Coronary artery (tissue), 2 donors: ENCODE measurements around the gene IL11RA.
A peak's percentile ranks its signal among the peaks of the same experiment; 100 is the strongest.

Experiments
- DNase-seq: peaks from one replicate; pipeline ENCODE4 v3.0.0-alpha.2; 2017; ENCODE audit warnings: low spot score
- H3K27ac ChIP-seq, 2 donors: fragments of 200-600 bp; sonication (generic); one replicate each; pipeline ENCODE4 v1.5.1; 2016 to 2019
- H3K4me3 ChIP-seq: fragments of 200-600 bp; sonication (generic); 2 replicates; pipeline ENCODE4 v1.5.1; 2016; ENCODE audit warnings: mild to moderate bottlenecking, moderate library complexity
- TF ChIP-seq, protein P1 (sequence below): fragments of 200-600 bp; sonication (generic); IDR thresholded peaks from one replicate; pipeline ENCODE4 v1.5.1; 2019; ENCODE audit warnings: antibody characterized with exemption

The IL11RA gene

DNA sequence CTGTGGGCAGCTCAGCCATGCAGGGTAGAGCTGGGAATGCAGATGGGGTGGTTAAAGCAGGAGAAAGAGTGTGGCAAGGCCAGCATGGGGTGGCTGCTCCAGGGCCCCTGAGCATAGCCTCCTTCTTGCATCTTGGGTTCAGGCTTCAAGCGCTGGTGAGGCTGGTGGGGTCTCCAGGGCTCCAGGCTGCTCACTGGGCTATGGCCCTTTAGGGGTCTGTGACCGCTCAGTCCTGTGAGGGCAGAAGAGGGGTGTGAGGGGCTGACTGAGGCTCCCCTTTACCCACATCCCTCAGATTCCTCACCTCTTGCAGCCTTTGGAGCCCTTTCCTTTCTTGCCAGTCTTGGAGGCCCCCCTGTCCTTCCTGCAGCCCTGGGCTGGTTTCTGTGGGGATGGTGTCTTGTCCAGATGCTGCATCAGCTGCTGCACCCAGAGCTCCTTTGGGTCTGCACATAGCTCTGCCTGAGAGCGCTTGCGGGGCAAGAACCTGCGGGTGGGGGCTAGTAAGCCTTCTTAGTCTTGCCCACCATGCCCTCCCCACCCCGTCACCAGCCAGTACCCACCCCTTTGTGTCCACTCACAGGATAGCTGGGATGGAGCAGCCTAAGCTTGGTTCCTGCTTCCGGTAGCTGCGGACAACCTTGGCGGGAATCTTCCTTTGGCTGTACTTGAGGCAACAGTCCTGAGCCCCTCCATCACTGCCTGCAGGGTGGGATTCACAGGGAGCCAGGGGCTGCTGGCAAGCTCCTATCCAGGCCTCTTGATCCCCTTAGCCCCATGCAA lies 57.4 kb downstream of the IL11RA start:
- DNase-seq: no peak
- TF ChIP-seq, protein P1, sequence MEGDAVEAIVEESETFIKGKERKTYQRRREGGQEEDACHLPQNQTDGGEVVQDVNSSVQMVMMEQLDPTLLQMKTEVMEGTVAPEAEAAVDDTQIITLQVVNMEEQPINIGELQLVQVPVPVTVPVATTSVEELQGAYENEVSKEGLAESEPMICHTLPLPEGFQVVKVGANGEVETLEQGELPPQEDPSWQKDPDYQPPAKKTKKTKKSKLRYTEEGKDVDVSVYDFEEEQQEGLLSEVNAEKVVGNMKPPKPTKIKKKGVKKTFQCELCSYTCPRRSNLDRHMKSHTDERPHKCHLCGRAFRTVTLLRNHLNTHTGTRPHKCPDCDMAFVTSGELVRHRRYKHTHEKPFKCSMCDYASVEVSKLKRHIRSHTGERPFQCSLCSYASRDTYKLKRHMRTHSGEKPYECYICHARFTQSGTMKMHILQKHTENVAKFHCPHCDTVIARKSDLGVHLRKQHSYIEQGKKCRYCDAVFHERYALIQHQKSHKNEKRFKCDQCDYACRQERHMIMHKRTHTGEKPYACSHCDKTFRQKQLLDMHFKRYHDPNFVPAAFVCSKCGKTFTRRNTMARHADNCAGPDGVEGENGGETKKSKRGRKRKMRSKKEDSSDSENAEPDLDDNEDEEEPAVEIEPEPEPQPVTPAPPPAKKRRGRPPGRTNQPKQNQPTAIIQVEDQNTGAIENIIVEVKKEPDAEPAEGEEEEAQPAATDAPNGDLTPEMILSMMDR: no peak
- Histone ChIP-seq H3K4me3 (no peak overlapping the region), H3K27ac (no peak overlapping the region)

DNA sequence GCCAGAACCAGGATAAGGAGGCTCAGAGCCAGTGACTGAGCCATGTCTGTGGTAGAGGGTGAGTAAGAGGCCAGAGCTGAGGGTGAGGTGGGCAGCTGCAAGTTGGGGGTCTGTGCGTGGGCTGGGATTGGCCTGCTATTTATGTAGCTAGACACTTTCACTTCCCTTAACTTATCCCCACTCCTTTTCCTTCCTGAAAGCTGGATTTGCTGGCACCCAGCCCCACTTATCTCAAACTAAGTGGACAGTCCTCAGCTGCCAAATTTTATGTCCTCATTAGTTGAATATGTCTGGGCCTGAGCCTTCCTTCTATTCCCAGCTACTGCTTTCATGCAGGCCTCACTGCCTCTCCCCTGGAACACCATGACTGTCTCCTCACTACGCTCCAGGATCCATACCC lies 58.0 kb downstream of the IL11RA start, which contains the start of gene CCL21:
TSS of gene CCL21 (minus strand) at position 114 of the 400 bp plus-strand sequence. CDS start at position 44, 70 bp downstream.
- DNase-seq: no peak
- H3K27ac ChIP-seq: peak within 1 kb of the TSS in 1 of 2 donors; percentile 54
- TF ChIP-seq, protein P1: no peak
- H3K4me3 ChIP-seq: no peak within 1 kb of the TSS
